Measurements from ENCODE around the gene MMP25.
"Not testable (repeated sequence)": the region's sequence is repeated elsewhere in the genome, so short reads cannot be mapped to it uniquely, and the experiment has no call there.

The MMP25 gene

GRCh38 chr16:3038896-3039295 lies 7.5 kb upstream of the MMP25 start:
- no peaks in the 10 kb centered on the region for H3K9me3 ChIP-seq (ENCODE audit: control insufficient read depth in 2 of 2, low read length in 2 of 2)
- no peaks in the 10 kb centered on the region for H3K36me3 ChIP-seq (ENCODE audit: control insufficient read depth in 2 of 2, insufficient read depth in 2 of 2, low read length in 2 of 2)
- peaks cover 23 to 25% of the 10 kb centered on the region in 2 donors for H3K27me3 ChIP-seq (ENCODE audit: control insufficient read depth in 2 of 2, insufficient read depth in 2 of 2, low read length in 2 of 2)
- peak overlapping the region in 1 of 2 donors; percentile 68 for H3K9ac ChIP-seq (ENCODE audit: low read depth in 1 of 2, low read length in 2 of 2)
- peak overlapping the region; percentile 31 to 55 for H3K4me3 ChIP-seq (ENCODE audit: low read length in 2 of 2)
- H3K4me1 ChIP-seq (ENCODE audit: control insufficient read depth in 2 of 2, insufficient read depth in 2 of 2, low read length in 2 of 2) = peaks cover 22 to 28% of the 10 kb centered on the region in 2 donors
- H3K27ac ChIP-seq (ENCODE audit: low read depth in 2 of 2, low read length in 2 of 2) = peak overlapping the region; percentile 76 to 91

DNA sequence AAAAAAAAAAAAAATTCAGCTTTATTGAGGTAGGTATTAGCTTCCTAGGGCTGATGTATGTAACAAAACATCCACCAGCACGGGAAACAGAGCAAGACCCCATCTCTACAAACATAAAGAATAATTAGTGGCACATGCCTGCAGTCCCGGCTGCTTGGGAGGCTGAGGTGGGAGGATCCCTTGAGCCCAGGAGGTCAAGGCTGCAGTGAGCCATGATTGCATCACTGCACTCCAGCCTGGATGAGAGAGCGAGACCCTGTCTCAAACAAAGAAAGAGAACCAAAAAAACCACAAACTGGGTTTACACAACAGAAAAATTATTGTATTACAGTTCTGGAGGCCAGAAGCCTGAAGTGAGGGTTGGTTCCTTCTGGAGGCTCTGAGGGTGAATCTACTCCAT lies 4.0 kb upstream of the MMP25 start:
- Histone ChIP-seq H3K27me3 (ENCODE audit: control insufficient read depth in 2 of 2, insufficient read depth in 2 of 2, low read length in 2 of 2) (peaks cover 23 to 42% of the 10 kb centered on the region in 2 donors), H3K36me3 (ENCODE audit: control insufficient read depth in 2 of 2, insufficient read depth in 2 of 2, low read length in 2 of 2) (no peaks in the 10 kb centered on the region), H3K9me3 (ENCODE audit: control insufficient read depth in 2 of 2, low read length in 2 of 2) (no peaks in the 10 kb centered on the region), H3K4me1 (ENCODE audit: control insufficient read depth in 2 of 2, insufficient read depth in 2 of 2, low read length in 2 of 2) (peaks cover 13 to 24% of the 10 kb centered on the region in 2 donors), H3K27ac (ENCODE audit: low read depth in 2 of 2, low read length in 2 of 2) (no peak overlapping the region), H3K9ac (ENCODE audit: low read depth in 1 of 2, low read length in 2 of 2) (no peak overlapping the region), H3K4me3 (ENCODE audit: low read length in 2 of 2) (no peak overlapping the region)

GRCh38 chr16:3044708-3045107 lies 1.7 kb upstream of the MMP25 start:
- H3K9me3 ChIP-seq (ENCODE audit: control insufficient read depth in 2 of 2, low read length in 2 of 2) = no peaks in the 10 kb centered on the region
- no peak overlapping the region for H3K9ac ChIP-seq (ENCODE audit: low read depth in 1 of 2, low read length in 2 of 2)
- H3K4me1 ChIP-seq (ENCODE audit: control insufficient read depth in 2 of 2, insufficient read depth in 2 of 2, low read length in 2 of 2) = peaks cover 0 to 6% of the 10 kb centered on the region in 2 donors
- H3K27me3 ChIP-seq (ENCODE audit: control insufficient read depth in 2 of 2, insufficient read depth in 2 of 2, low read length in 2 of 2) = peaks cover 26 to 49% of the 10 kb centered on the region in 2 donors
- H3K27ac ChIP-seq (ENCODE audit: low read depth in 2 of 2, low read length in 2 of 2) = no peak overlapping the region
- H3K4me3 ChIP-seq (ENCODE audit: low read length in 2 of 2) = no peak overlapping the region
- H3K36me3 ChIP-seq (ENCODE audit: control insufficient read depth in 2 of 2, insufficient read depth in 2 of 2, low read length in 2 of 2) = no peaks in the 10 kb centered on the region

DNA sequence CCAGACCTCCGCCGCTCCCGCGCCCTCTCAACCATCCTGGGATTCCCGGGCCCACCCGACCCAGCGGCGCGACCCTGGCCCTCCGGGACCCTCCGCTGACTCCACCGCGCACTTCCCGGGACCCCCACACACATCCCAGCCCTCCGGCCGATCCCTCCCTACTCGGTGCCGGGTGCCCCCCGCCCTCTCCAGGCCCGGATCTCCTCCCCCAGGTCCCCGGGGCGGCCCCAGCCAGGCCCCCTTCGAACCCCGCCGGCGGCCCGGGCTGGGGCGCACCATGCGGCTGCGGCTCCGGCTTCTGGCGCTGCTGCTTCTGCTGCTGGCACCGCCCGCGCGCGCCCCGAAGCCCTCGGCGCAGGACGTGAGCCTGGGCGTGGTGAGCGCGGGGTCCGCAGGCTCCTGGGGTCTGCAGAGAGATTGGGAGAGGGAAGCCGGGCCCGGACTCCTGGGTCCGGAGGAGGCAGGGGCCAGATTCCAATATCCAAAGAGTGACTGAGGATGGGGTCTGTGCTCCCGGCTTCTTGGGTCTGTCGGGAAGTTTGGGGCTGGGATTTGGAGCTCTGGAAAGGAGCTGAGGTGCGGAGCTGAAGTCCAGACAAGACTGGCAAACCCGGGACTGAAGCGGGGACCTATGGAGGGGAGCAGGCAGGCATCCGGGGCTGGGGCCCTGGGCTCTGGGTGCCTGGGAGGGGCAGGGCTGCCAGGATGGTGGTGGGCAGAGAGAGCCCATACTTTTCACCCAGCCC lies 453 bp downstream of the MMP25 start:
- no peaks in the 10 kb centered on the region for H3K9me3 ChIP-seq (ENCODE audit: control insufficient read depth in 2 of 2, low read length in 2 of 2)
- peaks cover 0 to 6% of the 10 kb centered on the region in 2 donors for H3K4me1 ChIP-seq (ENCODE audit: control insufficient read depth in 2 of 2, insufficient read depth in 2 of 2, low read length in 2 of 2)
- H3K36me3 ChIP-seq (ENCODE audit: control insufficient read depth in 2 of 2, insufficient read depth in 2 of 2, low read length in 2 of 2) = no peaks in the 10 kb centered on the region
- peak overlapping the region in 1 of 2 donors; percentile 12 for H3K9ac ChIP-seq (ENCODE audit: low read depth in 1 of 2, low read length in 2 of 2)
- peaks cover 25 to 50% of the 10 kb centered on the region in 2 donors for H3K27me3 ChIP-seq (ENCODE audit: control insufficient read depth in 2 of 2, insufficient read depth in 2 of 2, low read length in 2 of 2)
- H3K4me3 ChIP-seq (ENCODE audit: low read length in 2 of 2) = peak overlapping the region in 1 of 2 donors; percentile 31
- peak overlapping the region in 1 of 2 donors; percentile 32 for H3K27ac ChIP-seq (ENCODE audit: low read depth in 2 of 2, low read length in 2 of 2)

DNA sequence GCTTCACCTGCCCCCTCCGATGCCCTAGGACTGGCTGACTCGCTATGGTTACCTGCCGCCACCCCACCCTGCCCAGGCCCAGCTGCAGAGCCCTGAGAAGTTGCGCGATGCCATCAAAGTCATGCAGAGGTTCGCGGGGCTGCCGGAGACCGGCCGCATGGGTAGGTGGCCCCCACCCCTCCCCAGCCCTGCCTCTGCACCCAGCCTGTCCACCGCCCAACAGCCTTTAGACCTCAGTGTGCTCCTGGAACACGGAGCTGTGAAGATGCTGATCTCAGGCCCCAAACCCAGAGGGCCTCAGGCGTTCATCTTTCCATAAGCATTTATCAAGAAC lies 993 bp downstream of the MMP25 start:
- H3K27ac ChIP-seq (ENCODE audit: low read depth in 2 of 2, low read length in 2 of 2) = no peak overlapping the region
- no peaks in the 10 kb centered on the region for H3K9me3 ChIP-seq (ENCODE audit: control insufficient read depth in 2 of 2, low read length in 2 of 2)
- H3K36me3 ChIP-seq (ENCODE audit: control insufficient read depth in 2 of 2, insufficient read depth in 2 of 2, low read length in 2 of 2) = no peaks in the 10 kb centered on the region
- peaks cover 0 to 6% of the 10 kb centered on the region in 2 donors for H3K4me1 ChIP-seq (ENCODE audit: control insufficient read depth in 2 of 2, insufficient read depth in 2 of 2, low read length in 2 of 2)
- no peak overlapping the region for H3K9ac ChIP-seq (ENCODE audit: low read depth in 1 of 2, low read length in 2 of 2)
- H3K27me3 ChIP-seq (ENCODE audit: control insufficient read depth in 2 of 2, insufficient read depth in 2 of 2, low read length in 2 of 2) = peaks cover 25 to 50% of the 10 kb centered on the region in 2 donors
- H3K4me3 ChIP-seq (ENCODE audit: low read length in 2 of 2) = peak overlapping the region in 1 of 2 donors; percentile 31

DNA sequence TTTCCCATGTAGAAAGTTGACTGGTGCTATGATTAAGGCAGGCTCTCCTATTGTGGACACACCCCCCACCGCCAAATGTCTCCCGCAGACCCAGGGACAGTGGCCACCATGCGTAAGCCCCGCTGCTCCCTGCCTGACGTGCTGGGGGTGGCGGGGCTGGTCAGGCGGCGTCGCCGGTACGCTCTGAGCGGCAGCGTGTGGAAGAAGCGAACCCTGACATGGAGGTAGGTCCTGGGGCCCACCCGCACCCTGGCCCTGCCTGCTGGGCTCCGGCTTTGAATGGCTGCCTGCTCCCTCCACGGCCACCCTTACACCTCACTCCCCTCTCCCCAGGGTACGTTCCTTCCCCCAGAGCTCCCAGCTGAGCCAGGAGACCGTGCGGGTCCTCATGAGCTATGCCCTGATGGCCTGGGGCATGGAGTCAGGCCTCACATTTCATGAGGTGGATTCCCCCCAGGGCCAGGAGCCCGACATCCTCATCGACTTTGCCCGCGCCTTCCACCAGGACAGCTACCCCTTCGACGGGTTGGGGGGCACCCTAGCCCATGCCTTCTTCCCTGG lies 3.6 kb downstream of the MMP25 start:
- Histone ChIP-seq H3K27ac (ENCODE audit: low read depth in 2 of 2, low read length in 2 of 2) (no peak overlapping the region), H3K27me3 (ENCODE audit: control insufficient read depth in 2 of 2, insufficient read depth in 2 of 2, low read length in 2 of 2) (peaks cover 19 to 30% of the 10 kb centered on the region in 2 donors), H3K36me3 (ENCODE audit: control insufficient read depth in 2 of 2, insufficient read depth in 2 of 2, low read length in 2 of 2) (no peaks in the 10 kb centered on the region), H3K9me3 (ENCODE audit: control insufficient read depth in 2 of 2, low read length in 2 of 2) (no peaks in the 10 kb centered on the region), H3K4me3 (ENCODE audit: low read length in 2 of 2) (no peak overlapping the region), H3K4me1 (ENCODE audit: control insufficient read depth in 2 of 2, insufficient read depth in 2 of 2, low read length in 2 of 2) (peaks cover 0 to 6% of the 10 kb centered on the region in 2 donors), H3K9ac (ENCODE audit: low read depth in 1 of 2, low read length in 2 of 2) (no peak overlapping the region)

GRCh38 chr16:3050487-3050886 lies 4.1 kb downstream of the MMP25 start:
- H3K4me3 ChIP-seq (ENCODE audit: low read length in 2 of 2) = no peak overlapping the region
- H3K9me3 ChIP-seq (ENCODE audit: control insufficient read depth in 2 of 2, low read length in 2 of 2) = no peaks in the 10 kb centered on the region
- peaks cover 16 to 26% of the 10 kb centered on the region in 2 donors for H3K27me3 ChIP-seq (ENCODE audit: control insufficient read depth in 2 of 2, insufficient read depth in 2 of 2, low read length in 2 of 2)
- H3K36me3 ChIP-seq (ENCODE audit: control insufficient read depth in 2 of 2, insufficient read depth in 2 of 2, low read length in 2 of 2) = no peaks in the 10 kb centered on the region
- peaks cover 0 to 3% of the 10 kb centered on the region in 2 donors for H3K4me1 ChIP-seq (ENCODE audit: control insufficient read depth in 2 of 2, insufficient read depth in 2 of 2, low read length in 2 of 2)
- no peak overlapping the region for H3K9ac ChIP-seq (ENCODE audit: low read depth in 1 of 2, low read length in 2 of 2)
- no peak overlapping the region for H3K27ac ChIP-seq (ENCODE audit: low read depth in 2 of 2, low read length in 2 of 2)

DNA sequence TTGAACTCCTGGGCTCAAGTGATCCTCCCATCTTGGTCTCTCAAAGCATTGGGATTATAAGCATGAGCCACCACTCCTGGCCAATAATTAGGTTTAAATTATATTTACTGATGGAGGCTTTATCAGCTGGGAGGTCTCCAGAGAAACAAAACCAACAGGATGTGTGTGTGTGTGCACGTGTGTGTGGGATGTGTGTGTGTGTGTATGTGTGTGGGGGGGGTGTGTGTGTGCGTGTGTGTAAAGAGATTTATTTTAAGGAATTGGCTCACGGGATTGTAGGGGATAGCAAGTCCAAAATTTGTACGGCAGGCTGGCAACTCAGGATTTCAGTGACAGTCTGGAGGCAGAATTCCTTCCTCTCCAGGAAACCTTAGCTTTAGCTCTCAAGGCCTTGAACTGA lies 4.6 kb downstream of the MMP25 start:
- Histone ChIP-seq H3K9ac (ENCODE audit: low read depth in 1 of 2, low read length in 2 of 2) (no peak overlapping the region), H3K4me3 (ENCODE audit: low read length in 2 of 2) (no peak overlapping the region), H3K36me3 (ENCODE audit: control insufficient read depth in 2 of 2, insufficient read depth in 2 of 2, low read length in 2 of 2) (no peaks in the 10 kb centered on the region), H3K27me3 (ENCODE audit: control insufficient read depth in 2 of 2, insufficient read depth in 2 of 2, low read length in 2 of 2) (peaks cover 15 to 26% of the 10 kb centered on the region in 2 donors), H3K27ac (ENCODE audit: low read depth in 2 of 2, low read length in 2 of 2) (no peak overlapping the region), H3K9me3 (ENCODE audit: control insufficient read depth in 2 of 2, low read length in 2 of 2) (no peaks in the 10 kb centered on the region), H3K4me1 (ENCODE audit: control insufficient read depth in 2 of 2, insufficient read depth in 2 of 2, low read length in 2 of 2) (peaks cover 0 to under 1% of the 10 kb centered on the region in 2 donors)

DNA sequence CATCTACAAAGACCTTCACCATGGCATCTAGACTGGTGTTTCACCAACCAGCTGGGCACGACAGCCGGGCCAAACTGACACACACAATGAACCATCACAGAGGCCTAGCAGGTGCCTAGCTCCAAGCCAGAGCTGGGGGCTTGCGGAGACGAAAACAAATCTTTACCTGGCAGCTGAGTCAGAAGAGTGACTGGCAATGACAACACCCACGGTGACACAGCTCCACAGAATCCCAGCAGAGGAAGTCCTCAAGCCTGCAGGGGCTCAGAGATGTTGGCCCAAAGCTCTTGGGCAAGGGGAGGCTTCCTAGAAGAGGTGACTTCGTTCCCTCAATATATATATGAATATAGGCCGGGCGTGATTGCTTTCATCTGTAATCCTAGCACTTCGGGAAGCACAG lies 5.1 kb downstream of the MMP25 start:
- Histone ChIP-seq H3K27ac (ENCODE audit: low read depth in 2 of 2, low read length in 2 of 2) (no peak overlapping the region), H3K9me3 (ENCODE audit: control insufficient read depth in 2 of 2, low read length in 2 of 2) (no peaks in the 10 kb centered on the region), H3K36me3 (ENCODE audit: control insufficient read depth in 2 of 2, insufficient read depth in 2 of 2, low read length in 2 of 2) (no peaks in the 10 kb centered on the region), H3K9ac (ENCODE audit: low read depth in 1 of 2, low read length in 2 of 2) (no peak overlapping the region), H3K4me3 (ENCODE audit: low read length in 2 of 2) (no peak overlapping the region), H3K27me3 (ENCODE audit: control insufficient read depth in 2 of 2, insufficient read depth in 2 of 2, low read length in 2 of 2) (peaks cover 15 to 24% of the 10 kb centered on the region in 2 donors), H3K4me1 (ENCODE audit: control insufficient read depth in 2 of 2, insufficient read depth in 2 of 2, low read length in 2 of 2) (no peaks in the 10 kb centered on the region)

- not testable (repeated sequence) for H3K36me3 ChIP-seq (ENCODE audit: control insufficient read depth in 2 of 2, insufficient read depth in 2 of 2, low read length in 2 of 2); H3K9ac ChIP-seq (ENCODE audit: low read depth in 1 of 2, low read length in 2 of 2); H3K9me3 ChIP-seq (ENCODE audit: control insufficient read depth in 2 of 2, low read length in 2 of 2); H3K4me1 ChIP-seq (ENCODE audit: control insufficient read depth in 2 of 2, insufficient read depth in 2 of 2, low read length in 2 of 2); H3K4me3 ChIP-seq (ENCODE audit: low read length in 2 of 2); H3K27ac ChIP-seq (ENCODE audit: low read depth in 2 of 2, low read length in 2 of 2)
- peaks cover 14 to 15% of the 10 kb centered on the region in 2 donors for H3K27me3 ChIP-seq (ENCODE audit: control insufficient read depth in 2 of 2, insufficient read depth in 2 of 2, low read length in 2 of 2)
These were observed 6.4 kb downstream of the MMP25 start for GRCh38 chr16:3052571-3053329.

Data from mucosa of rectum (tissue), 2 donors.